Right lobe of liver (tissue), 6 donors: ENCODE results near the gene SMCO1. TPM values are rescaled to one million over a fixed set of nuclear protein-coding genes. Genes with fewer than 3 reads are reported as not detected.

ENCODE experiments used
- ATAC-seq, 4 donors: fragments of 200-7000 bp; cut with Tn5 transposase; one replicate each; pipeline ENCODE4 v1.9.1; 2020; ENCODE audit warnings: mild to moderate bottlenecking in 4 of 4, moderate library complexity in 4 of 4
- DNase-seq, 3 donors: peaks; one replicate each; pipeline ENCODE4 v3.0.0-alpha.2; 2020
- H3K27ac ChIP-seq, 3 donors: fragments of 200-600 bp; one replicate each; pipeline ENCODE4 v1.8.0; 2022
- H3K27me3 ChIP-seq, 2 donors: fragments of 200-600 bp; one replicate each; pipeline ENCODE4 v1.8.0; 2022
- H3K36me3 ChIP-seq, 4 donors: fragments of 200-600 bp; sonication (generic) in 1 of 4; one replicate each; pipeline versions ENCODE4 v1.5.1 to v1.8.0; 2017 to 2022; ENCODE audit warnings: control low read depth in 1 of 4
- H3K4me1 ChIP-seq, 4 donors: fragments of 200-600 bp; sonication (generic) in 1 of 4; one replicate each; pipeline versions ENCODE4 v1.5.1 to v1.8.0; 2017 to 2022; ENCODE audit warnings: control low read depth in 1 of 4
- H3K4me3 ChIP-seq, 3 donors: fragments of 200-600 bp; one replicate each; pipeline ENCODE4 v1.8.0; 2022
- H3K9me3 ChIP-seq, 4 donors: fragments of 200-600 bp; sonication (generic) in 1 of 4; one replicate each; pipeline versions ENCODE4 v1.5.1 to v1.8.0; 2017 to 2022; ENCODE audit warnings: control low read depth in 1 of 4
- CTCF ChIP-seq, 4 donors: fragments of 200-600 bp in 3 of 4; fragments of 450-650 bp in 1 of 4; IDR thresholded peaks; one replicate each; pipeline versions ENCODE4 v1.5.1 to v1.8.0; 2016 to 2022; ENCODE audit warnings: antibody characterized with exemption in 4 of 4, mild to moderate bottlenecking in 2 of 4
- POLR2A ChIP-seq: fragments of 450-650 bp; IDR thresholded peaks from one replicate; pipeline ENCODE4 v1.6.1; 2017; ENCODE audit warnings: antibody characterized with exemption, mild to moderate bottlenecking
- WGBS: methylation state at CpG from one replicate; pipeline ENCODE4 v1.1.6; 2018; ENCODE audit warnings: low coverage, low lambda C conversion rate; ENCODE audit not compliant: insufficient coverage; ENCODE audit errors: missing lambda C conversion rate; 5-methylcytosine and 5-hydroxymethylcytosine counted together
- intact Hi-C, 2 donors: fragments of 100-400 bp; cut with DNase I; formaldehyde crosslinking; loops; one replicate each; pipeline versions ENCODE4 v1.11.2 to v1.14.1; 2022
- total RNA-seq, 6 experiments: library from RNA; depleted of rRNA in 2 of 6; stranded (reverse); fragments of >200 nt in 2 of 6; fragmentation: NEBNext Ultra II Directional in 3 of 6; extraction: Animal tissue kit (Norgen Biotek cat#: 25700) in 3 of 6; gene quantifications; one replicate each; pipeline versions ENCODE4 v1.1.0 to v1.2.4, GENCODE V29; 2016 to 2023
- donor health status: DM: no; HTN: yes; CAD: no.
- donor health status: DM: no; HTN: no; CAD: no.
- donor health status: DM: no; HTN: no; CAD: no.
- donor health status: DM: no; HTN: yes; CAD: no.
- donor health status: DM: no; HTN: yes; CAD: no.

Gene SMCO1
- total RNA-seq, 6 experiments from 2014 or later, result not detected

- ATAC-seq (peak; percentile 63 to 82 (median 72)), DNase-seq (peak in 2 of 3 donors; percentile 32 to 63)
- intact Hi-C loops, result no loop called here
- no peaks in the 10 kb centered on the region for H3K4me1 ChIP-seq
- TF ChIP-seq CTCF (IDR thresholded peaks at IDR 0.05) (peak; percentile 39 to 57 (median 49)), POLR2A (no peak)
- peaks cover 0 to 16% (median 9%) of the 10 kb centered on the region in 4 donors for H3K9me3 ChIP-seq
- H3K4me3 ChIP-seq, result no peak overlapping the region
- no peaks in the 10 kb centered on the region for H3K27me3 ChIP-seq
- WGBS, result 26% methylated on average over 12 of the region's 12 CpGs
- H3K27ac ChIP-seq, result no peak overlapping the region
- no peaks in the 10 kb centered on the region for H3K36me3 ChIP-seq
These were observed 4.0 kb upstream of the SMCO1 start for GRCh38 chr3:196518966-196519717.

GRCh38 chr3:196517919-196518318, 2.8 kb upstream of the SMCO1 start:
- no peak for TF ChIP-seq CTCF (IDR thresholded peaks at IDR 0.05)
- TF ChIP-seq POLR2A, result no peak
- Histone ChIP-seq H3K9me3 (peaks cover 0 to 16% (median 9%) of the 10 kb centered on the region in 4 donors), H3K4me1 (no peaks in the 10 kb centered on the region), H3K4me3 (no peak overlapping the region), H3K36me3 (no peaks in the 10 kb centered on the region), H3K27me3 (no peaks in the 10 kb centered on the region), H3K27ac (no peak overlapping the region)
- ATAC-seq, result no peak
- intact Hi-C loops, result no loop called here
- no peak for DNase-seq
- WGBS, result 100% methylated on average over 2 of the region's 2 CpGs

GRCh38 chr3:196517162-196517800, 2.1 kb upstream of the SMCO1 start:
- TF ChIP-seq POLR2A (no peak), CTCF (IDR thresholded peaks at IDR 0.05) (no peak)
- H3K9me3 ChIP-seq, result peaks cover 0 to 16% (median 9%) of the 10 kb centered on the region in 4 donors

GRCh38 chr3:196514350-196514716, 813 bp downstream of the SMCO1 start:
- ATAC-seq (no peak), DNase-seq (no peak)
- H3K4me1 ChIP-seq, result no peaks in the 10 kb centered on the region
- H3K27me3 ChIP-seq, result no peaks in the 10 kb centered on the region
- no peaks in the 10 kb centered on the region for H3K36me3 ChIP-seq
- intact Hi-C loops, result no loop called here
- 100% methylated on average over 1 of the region's 1 CpG for WGBS
- peaks cover 0 to 5% (median under 1%) of the 10 kb centered on the region in 4 donors for H3K9me3 ChIP-seq
- TF ChIP-seq POLR2A (no peak), CTCF (IDR thresholded peaks at IDR 0.05) (no peak)
- H3K27ac ChIP-seq, result no peak overlapping the region
- H3K4me3 ChIP-seq, result no peak overlapping the region

More at GRCh38 chr3:196517162-196517800, 2.1 kb upstream of the SMCO1 start:
- no peaks in the 10 kb centered on the region for H3K36me3 ChIP-seq
- intact Hi-C loops, result no loop called here
- 64% methylated on average over 1 of the region's 2 CpGs for WGBS
- no peaks in the 10 kb centered on the region for H3K27me3 ChIP-seq
- ATAC-seq (no peak), DNase-seq (no peak)
- no peak overlapping the region for H3K27ac ChIP-seq
- H3K4me1 ChIP-seq, result no peaks in the 10 kb centered on the region
- no peak overlapping the region for H3K4me3 ChIP-seq
